ENCODE measurements around the gene LY6G6D. TPM values are rescaled to one million over a fixed set of nuclear protein-coding genes. Genes with fewer than 3 reads are reported as not detected.

LY6G6D gene
- total RNA-seq, 1 donor from 2014 or later: not detected

DNA sequence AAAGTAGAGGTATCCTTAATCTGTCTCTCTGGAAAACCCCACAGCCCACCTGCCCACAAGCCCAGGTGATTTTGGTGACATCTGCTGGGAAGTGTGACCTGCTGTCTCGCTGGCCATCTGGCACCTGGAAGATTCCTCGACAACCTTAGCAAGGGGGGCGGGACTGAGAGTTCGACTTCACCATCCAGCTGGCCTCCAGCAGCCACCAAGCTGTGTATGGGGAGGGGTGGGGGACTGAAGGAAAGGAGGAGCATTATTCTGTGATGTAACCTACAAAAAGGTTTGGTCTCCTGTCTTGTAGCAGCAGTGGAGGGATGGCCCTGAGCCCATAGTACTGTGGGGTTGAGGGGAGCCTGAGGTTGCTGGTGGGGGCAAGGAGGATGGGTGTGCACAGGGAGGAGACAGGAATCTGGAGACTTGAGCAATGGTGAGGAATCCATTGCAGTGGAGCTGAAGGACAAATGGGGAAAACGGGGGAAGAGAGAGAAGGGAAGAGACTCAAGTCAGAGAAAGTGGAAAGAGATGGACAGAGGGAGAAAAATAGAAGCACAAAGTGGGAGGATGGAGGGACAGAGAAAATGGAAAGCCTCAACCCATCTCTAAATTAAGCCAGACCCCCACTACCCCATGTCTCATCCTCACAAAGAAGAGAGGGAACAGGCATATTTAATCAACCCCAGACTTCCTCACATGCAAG is 4.5 kb upstream of the LY6G6D start:
- Mint-ChIP-seq H3K4me1 (ENCODE audit: unreplicated experiment) (no peaks in the 10 kb centered on the region), H3K27me3 (ENCODE audit: unreplicated experiment) (no peaks in the 10 kb centered on the region), H3K36me3 (ENCODE audit: low read depth, unreplicated experiment) (no peaks in the 10 kb centered on the region), H3K4me3 (ENCODE audit: unreplicated experiment) (no peak overlapping the region), H3K27ac (ENCODE audit: unreplicated experiment) (no peak overlapping the region), H3K9me3 (ENCODE audit: unreplicated experiment) (no peaks in the 10 kb centered on the region)
- no peak for DNase-seq (ENCODE audit: low spot score)
- no peak for TF ChIP-seq CTCF (IDR thresholded peaks at IDR 0.05; ENCODE audit: unreplicated experiment)

DNA sequence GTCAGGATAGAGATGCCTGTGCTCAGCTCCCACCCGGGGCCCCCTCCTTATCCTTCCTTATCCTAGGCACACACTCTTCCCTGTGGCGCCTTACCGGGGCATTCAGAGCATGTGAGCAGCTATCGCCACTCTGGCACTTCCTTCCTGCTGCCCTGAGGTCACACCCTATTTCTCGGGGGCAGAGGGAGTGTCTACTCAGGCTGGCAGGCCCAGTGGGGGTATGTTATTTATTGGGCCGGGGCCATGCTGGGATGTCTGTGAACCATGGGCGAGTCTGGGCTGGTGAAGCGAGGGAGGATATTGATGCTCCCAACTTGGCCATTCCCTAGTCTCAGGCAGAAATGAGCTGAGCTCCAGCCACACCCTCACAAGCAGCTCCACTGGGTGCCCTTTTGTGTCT is 3.9 kb upstream of the LY6G6D start:
- H3K27me3 Mint-ChIP-seq (ENCODE audit: unreplicated experiment): no peaks in the 10 kb centered on the region
- H3K9me3 Mint-ChIP-seq (ENCODE audit: unreplicated experiment): no peaks in the 10 kb centered on the region
- H3K27ac Mint-ChIP-seq (ENCODE audit: unreplicated experiment): no peak overlapping the region
- no peaks in the 10 kb centered on the region for H3K4me1 Mint-ChIP-seq (ENCODE audit: unreplicated experiment)
- no peak for TF ChIP-seq CTCF (IDR thresholded peaks at IDR 0.05; ENCODE audit: unreplicated experiment)
- DNase-seq (ENCODE audit: low spot score): no peak
- H3K4me3 Mint-ChIP-seq (ENCODE audit: unreplicated experiment): no peak overlapping the region
- H3K36me3 Mint-ChIP-seq (ENCODE audit: low read depth, unreplicated experiment): no peaks in the 10 kb centered on the region

GRCh38 chr6:31712296-31712695 is 2.9 kb upstream of the LY6G6D start:
- no peak for TF ChIP-seq CTCF (IDR thresholded peaks at IDR 0.05; ENCODE audit: unreplicated experiment)
- H3K4me1 Mint-ChIP-seq (ENCODE audit: unreplicated experiment): no peaks in the 10 kb centered on the region
- H3K36me3 Mint-ChIP-seq (ENCODE audit: low read depth, unreplicated experiment): no peaks in the 10 kb centered on the region
- no peaks in the 10 kb centered on the region for H3K9me3 Mint-ChIP-seq (ENCODE audit: unreplicated experiment)
- H3K27ac Mint-ChIP-seq (ENCODE audit: unreplicated experiment): no peak overlapping the region
- no peak overlapping the region for H3K4me3 Mint-ChIP-seq (ENCODE audit: unreplicated experiment)
- DNase-seq (ENCODE audit: low spot score): no peak
- H3K27me3 Mint-ChIP-seq (ENCODE audit: unreplicated experiment): no peaks in the 10 kb centered on the region

DNA sequence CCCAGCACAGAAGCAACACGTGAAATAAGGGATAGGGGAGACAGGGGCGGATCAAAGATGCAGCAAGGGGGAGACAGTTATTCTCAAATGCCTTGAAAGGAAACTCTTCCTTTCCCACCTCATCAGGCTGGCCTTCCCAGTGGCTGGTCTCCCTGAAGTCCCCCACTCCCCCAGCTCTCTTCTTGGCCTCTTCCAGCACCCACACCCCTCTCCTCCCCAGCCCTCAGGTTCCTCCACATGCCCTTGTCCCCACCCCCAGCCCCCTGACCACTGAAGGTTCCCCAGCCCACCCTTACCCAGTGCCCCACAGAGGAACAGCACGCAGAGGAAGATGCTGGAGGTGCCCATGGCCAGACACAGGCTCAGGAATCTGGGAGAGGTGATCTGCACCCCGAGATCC is 1.7 kb upstream of the LY6G6D start:
- H3K4me3 Mint-ChIP-seq (ENCODE audit: unreplicated experiment): no peak overlapping the region
- no peak overlapping the region for H3K27ac Mint-ChIP-seq (ENCODE audit: unreplicated experiment)

More for the DNA sequence above, 1.7 kb upstream of the LY6G6D start:
- no peak for DNase-seq (ENCODE audit: low spot score)
- no peaks in the 10 kb centered on the region for H3K36me3 Mint-ChIP-seq (ENCODE audit: low read depth, unreplicated experiment)
- H3K9me3 Mint-ChIP-seq (ENCODE audit: unreplicated experiment): no peaks in the 10 kb centered on the region
- H3K4me1 Mint-ChIP-seq (ENCODE audit: unreplicated experiment): no peaks in the 10 kb centered on the region
- peaks cover 3% of the 10 kb centered on the region for H3K27me3 Mint-ChIP-seq (ENCODE audit: unreplicated experiment)
- no peak for TF ChIP-seq CTCF (IDR thresholded peaks at IDR 0.05; ENCODE audit: unreplicated experiment)
